NB4 (cell line): Measurements from ENCODE around the gene SPECC1L.

ENCODE experiments used
- CTCF ChIP-seq: IDR thresholded peaks from one replicate; pipeline ENCODE4 v1.5.1; 2012; ENCODE audit warnings: low read depth, low read length
- POLR2A ChIP-seq: IDR thresholded peaks from 2 replicates; pipeline ENCODE4 v1.6.1; 2011; ENCODE audit warnings: mild to moderate bottlenecking; ENCODE audit not compliant: insufficient read length; ENCODE audit errors: extremely low read depth

- TF ChIP-seq CTCF (no peak), POLR2A (no peak)
These were observed 87.6 kb downstream of the SPECC1L start for GRCh38 chr22:24358105-24358836.
